ENCODE measurements around the gene HDAC4.

The HDAC4 gene

GRCh38 chr2:239271882-239272281 is 128.9 kb downstream of the HDAC4 start:
- DNase-seq (ENCODE audit: extremely low read depth in 1 of 2, low read depth in 1 of 2): no peak

- no peak for DNase-seq (ENCODE audit: extremely low read depth in 1 of 2, low read depth in 1 of 2)
Measured at GRCh38 chr2:239271471-239271870, 129.3 kb downstream of the HDAC4 start.

- DNase-seq (ENCODE audit: extremely low read depth in 1 of 2, low read depth in 1 of 2): no peak
Measured at GRCh38 chr2:239269916-239270315, 130.9 kb downstream of the HDAC4 start.

- no peak for DNase-seq (ENCODE audit: extremely low read depth in 1 of 2, low read depth in 1 of 2)
Measured at GRCh38 chr2:239269173-239269885, 131.5 kb downstream of the HDAC4 start.

GRCh38 chr2:239268549-239268948 is 132.3 kb downstream of the HDAC4 start:
- DNase-seq (ENCODE audit: extremely low read depth in 1 of 2, low read depth in 1 of 2): no peak

- no peak for DNase-seq (ENCODE audit: extremely low read depth in 1 of 2, low read depth in 1 of 2)
Measured at GRCh38 chr2:239268082-239268481, 132.7 kb downstream of the HDAC4 start.

- DNase-seq (ENCODE audit: extremely low read depth in 1 of 2, low read depth in 1 of 2): peak; percentile 80 to 82
Measured at GRCh38 chr2:239267288-239267951, 133.4 kb downstream of the HDAC4 start.

- no peak for DNase-seq (ENCODE audit: extremely low read depth in 1 of 2, low read depth in 1 of 2)
Measured at GRCh38 chr2:239266779-239267287, 134.0 kb downstream of the HDAC4 start.

- DNase-seq (ENCODE audit: extremely low read depth in 1 of 2, low read depth in 1 of 2): no peak
Measured at GRCh38 chr2:239266434-239266766, 134.4 kb downstream of the HDAC4 start.

GRCh38 chr2:239265681-239266433 is 135.0 kb downstream of the HDAC4 start:
- no peak for DNase-seq (ENCODE audit: extremely low read depth in 1 of 2, low read depth in 1 of 2)

GRCh38 chr2:239264838-239265651 is 135.8 kb downstream of the HDAC4 start:
- no peak for DNase-seq (ENCODE audit: extremely low read depth in 1 of 2, low read depth in 1 of 2)

- DNase-seq (ENCODE audit: extremely low read depth in 1 of 2, low read depth in 1 of 2): no peak
Measured at GRCh38 chr2:239264492-239264837, 136.4 kb downstream of the HDAC4 start.

- DNase-seq (ENCODE audit: extremely low read depth in 1 of 2, low read depth in 1 of 2): no peak
Measured at GRCh38 chr2:239263669-239264491, 136.9 kb downstream of the HDAC4 start.

GRCh38 chr2:239263231-239263630 is 137.6 kb downstream of the HDAC4 start:
- no peak for DNase-seq (ENCODE audit: extremely low read depth in 1 of 2, low read depth in 1 of 2)

GRCh38 chr2:239262484-239263230 is 138.2 kb downstream of the HDAC4 start:
- DNase-seq (ENCODE audit: extremely low read depth in 1 of 2, low read depth in 1 of 2): no peak

GRCh38 chr2:239261796-239262483 is 138.9 kb downstream of the HDAC4 start:
- no peak for DNase-seq (ENCODE audit: extremely low read depth in 1 of 2, low read depth in 1 of 2)

GRCh38 chr2:239261356-239261755 is 139.5 kb downstream of the HDAC4 start:
- DNase-seq (ENCODE audit: extremely low read depth in 1 of 2, low read depth in 1 of 2): no peak

- no peak for DNase-seq (ENCODE audit: extremely low read depth in 1 of 2, low read depth in 1 of 2)
Measured at GRCh38 chr2:239260546-239261327, 140.1 kb downstream of the HDAC4 start.

Measured in activated CD8-positive, alpha-beta memory T cell treated with anti-CD3 and anti-CD28 coated beads for 1 hour (primary cell).